HepG2 (cell line): Measurements from ENCODE around the gene ATG16L2. TPM values are rescaled to one million over a fixed set of nuclear protein-coding genes. Genes with fewer than 3 reads are reported as not detected.

Experiments used
- ATAC-seq: fragments of 200-7000 bp; cut with Tn5 transposase; 3 replicates; pipeline ENCODE4 v1.9.1; 2020; ENCODE audit warnings: mild to moderate bottlenecking, moderate library complexity
- BruUV-seq: library from RNA; stranded (reverse); fragments of 400-500 nt; replicated peaks from 2 replicates; lab custom pipeline; 2021; lab: Mats Ljungman, UMichigan
- CTCF ChIA-PET: fragments of 300-600 bp; formaldehyde crosslinking; extraction: SDS; loops from one replicate; lab custom pipeline; 2021; ENCODE audit warnings: low total read pairs, inconsistent platforms, low intra/inter-chr PET ratio; lab: Yijun Ruan, JAX
- POLR2A ChIA-PET: fragments of 350-600 bp; sonication (Branson Sonifier 250); formaldehyde crosslinking; loops from one replicate; lab custom pipeline; 2020; ENCODE audit warnings: antibody characterized with exemption, inconsistent platforms; lab: Yijun Ruan, JAX
- DNase-seq: peaks from one replicate; pipeline ENCODE4 v3.0.0-alpha.2; 2015; ENCODE audit warnings: low spot score
- FAIRE-seq: peaks from 3 replicates; lab custom pipeline; 2011; peaks lifted over from hg19 to GRCh38; lab: Jason Lieb, UNC
- H2AFZ ChIP-seq: one replicate; pipeline ENCODE4 v1.6.1; 2011; ENCODE audit warnings: low read length, inconsistent platforms
- H3K27ac ChIP-seq: fragments of 300-600 bp; 3 replicates; pipeline ENCODE4 v1.8.0; 2011; ENCODE audit warnings: mixed run types, mild to moderate bottlenecking, mixed read lengths, low read length, inconsistent platforms; ENCODE audit not compliant: insufficient read depth; ENCODE audit errors: extremely low read length
- H3K27me3 ChIP-seq, 2 experiments: fragments of 200-600 bp in 1 of 2; 2 replicates in 1 of 2; 3 replicates in 1 of 2; pipeline versions ENCODE4 v1.6.0 to v1.8.0; 2011; ENCODE audit warnings: low read length in 2 of 2, mild to moderate bottlenecking in 2 of 2, moderate library complexity in 2 of 2, inconsistent platforms in 1 of 2; ENCODE audit not compliant: insufficient read depth in 2 of 2, control insufficient read depth in 1 of 2
- H3K36me3 ChIP-seq, 2 experiments: fragments of 200-600 bp in 1 of 2; replicated peaks in 1 of 2; 2 replicates in 1 of 2; 3 replicates in 1 of 2; pipeline versions ENCODE4 v1.5.1 to v1.8.0; 2011; ENCODE audit warnings: low read length in 2 of 2, inconsistent platforms in 1 of 2; ENCODE audit not compliant: insufficient read depth in 2 of 2, control insufficient read depth in 1 of 2
- H3K4me1 ChIP-seq: 2 replicates; pipeline ENCODE4 v1.5.1; 2012; ENCODE audit warnings: low read length, inconsistent platforms; ENCODE audit not compliant: insufficient read depth
- H3K4me2 ChIP-seq: 2 replicates; pipeline ENCODE4 v1.6.0; 2011; ENCODE audit warnings: low read depth, low read length, inconsistent platforms
- H3K4me3 ChIP-seq, 3 experiments: fragments of 200-600 bp in 1 of 3; sonication (generic), shearing (Covaris generic) in 1 of 3; replicated peaks in 1 of 3; 2 replicates each; pipeline ENCODE4 v1.5.1; 2011 to 2016; ENCODE audit warnings: low read length in 3 of 3, inconsistent platforms in 2 of 3, low read depth in 2 of 3, mild to moderate bottlenecking in 2 of 3, control low read depth in 1 of 3, mixed read lengths in 1 of 3; ENCODE audit not compliant: insufficient read depth in 1 of 3
- H3K79me2 ChIP-seq: one replicate; pipeline ENCODE4 v1.6.1; 2011; ENCODE audit warnings: low read length, inconsistent platforms; ENCODE audit not compliant: insufficient read depth
- H3K9ac ChIP-seq: 2 replicates; pipeline ENCODE4 v1.6.0; 2011; ENCODE audit warnings: mild to moderate bottlenecking, low read depth, low read length, inconsistent platforms; ENCODE audit not compliant: insufficient read depth
- H3K9me3 ChIP-seq: 2 replicates; pipeline ENCODE4 v1.5.1; 2012; ENCODE audit warnings: mild to moderate bottlenecking, low read length
- H4K20me1 ChIP-seq: 2 replicates; pipeline ENCODE4 v1.6.0; 2011; ENCODE audit warnings: inconsistent platforms, mild to moderate bottlenecking, low read length, moderate library complexity; ENCODE audit not compliant: insufficient read depth
- ARID4A ChIP-seq: sonication (generic); formaldehyde crosslinking; IDR thresholded peaks from 2 replicates; pipeline ENCODE4 v1.5.0; 2020; ENCODE audit warnings: mild to moderate bottlenecking, missing genetic modification reagents, borderline replicate concordance
- FOSL2 ChIP-seq: sonication (generic); formaldehyde crosslinking; IDR thresholded peaks from 2 replicates; pipeline ENCODE4 v1.4.0; 2020; ENCODE audit warnings: missing genetic modification reagents
- GATAD2A ChIP-seq: IDR thresholded peaks from 2 replicates; pipeline ENCODE4 v1.6.1; 2016
- HIC2 ChIP-seq: sonication (generic); formaldehyde crosslinking; IDR thresholded peaks from 2 replicates; pipeline ENCODE4 v1.9.0; 2022; ENCODE audit warnings: low read depth, missing genetic modification reagents
- HNF4G ChIP-seq, 2 experiments: sonication (generic) in 1 of 2; formaldehyde crosslinking in 1 of 2; IDR thresholded peaks; 2 replicates each; pipeline versions ENCODE4 v1.4.0 to v1.6.1; 2011 to 2020; ENCODE audit warnings: borderline replicate concordance in 2 of 2, low read depth in 2 of 2, mild to moderate bottlenecking in 2 of 2, low read length in 1 of 2, missing genetic modification reagents in 1 of 2, moderate library complexity in 1 of 2
- NRL ChIP-seq: sonication (generic); formaldehyde crosslinking; IDR thresholded peaks from 2 replicates; pipeline ENCODE4 v1.5.0; 2020; ENCODE audit warnings: missing genetic modification reagents, mild to moderate bottlenecking, moderate library complexity, borderline replicate concordance
- SALL1 ChIP-seq: sonication (generic); formaldehyde crosslinking; IDR thresholded peaks from 2 replicates; pipeline ENCODE4 v1.8.0; 2022; ENCODE audit warnings: mild to moderate bottlenecking, missing genetic modification reagents
- SAP130 ChIP-seq: IDR thresholded peaks from 2 replicates; pipeline ENCODE4 v1.6.1; 2016; ENCODE audit warnings: low read depth
- TBX3 ChIP-seq: fragments of 450-650 bp; IDR thresholded peaks from 2 replicates; pipeline ENCODE4 v1.6.1; 2017; ENCODE audit warnings: antibody characterized with exemption, mild to moderate bottlenecking, inconsistent platforms, borderline replicate concordance
- ZC3H13 ChIP-seq: sonication (generic); formaldehyde crosslinking; IDR thresholded peaks from 2 replicates; pipeline ENCODE4 v1.8.1; 2023; ENCODE audit warnings: mild to moderate bottlenecking, missing genetic modification reagents, moderate library complexity
- ZNF138 ChIP-seq: sonication (generic); formaldehyde crosslinking; IDR thresholded peaks from 2 replicates; pipeline ENCODE4 v1.5.0; 2020; ENCODE audit warnings: mild to moderate bottlenecking, low read depth, missing genetic modification reagents
- WGBS: methylation state at CpG from one replicate; pipeline ENCODE4 v1.1.6; 2017; ENCODE audit warnings: low lambda C conversion rate; 5-methylcytosine and 5-hydroxymethylcytosine counted together
- in situ Hi-C: cut with HindIII; loops from 2 replicates; pipeline ENCODE4 v1.10.0; 2017; ENCODE audit warnings: low pct_unique_long_range_greater_than_20kb; ENCODE audit not compliant: extremely low pct_ligation_motif_present
- intact Hi-C: fragments of 100-400 bp; cut with micrococcal nuclease; formaldehyde crosslinking; loops from one replicate; pipeline ENCODE4 v1.10.0; 2022; ENCODE audit not compliant: unreplicated experiment
- polyA plus RNA-seq, 8 experiments: library from polyadenylated mRNA; depleted of rRNA in 3 of 8; stranded (reverse) in 7 of 8; unstranded in 1 of 8; fragments of >200 nt; fragmentation: Illumina TruSeq in 4 of 8; extraction: Trizol in 4 of 8; gene quantifications; 2 replicates each; pipeline versions ENCODE4 v1.2.1 to v1.2.3, GENCODE V29; 2011 to 2016; ENCODE audit warnings: low read depth in 4 of 8, missing spikeins in 1 of 8, mixed read lengths in 1 of 8; ENCODE audit not compliant: insufficient read depth in 1 of 8
- total RNA-seq, 5 experiments: library from RNA; depleted of rRNA; stranded (reverse); fragments of >200 nt; fragmentation: Illumina TruSeq; extraction: Trizol; gene quantifications; 2 replicates each; pipeline ENCODE4 v1.2.3, GENCODE V29; 2016; ENCODE audit warnings: low read depth in 1 of 5
- TF ChIP-seq, protein P1 (sequence below): sonication (generic); formaldehyde crosslinking; IDR thresholded peaks from 2 replicates; pipeline ENCODE4 v1.4.0; 2020; ENCODE audit warnings: missing genetic modification reagents

The ATG16L2 gene
- total and polyA plus RNA-seq, 2 of the 13 experiments (the other 11 are each of a cell fraction or from before 2014, with no cell fraction given), result 6.2 to 14.8 TPM

DNA sequence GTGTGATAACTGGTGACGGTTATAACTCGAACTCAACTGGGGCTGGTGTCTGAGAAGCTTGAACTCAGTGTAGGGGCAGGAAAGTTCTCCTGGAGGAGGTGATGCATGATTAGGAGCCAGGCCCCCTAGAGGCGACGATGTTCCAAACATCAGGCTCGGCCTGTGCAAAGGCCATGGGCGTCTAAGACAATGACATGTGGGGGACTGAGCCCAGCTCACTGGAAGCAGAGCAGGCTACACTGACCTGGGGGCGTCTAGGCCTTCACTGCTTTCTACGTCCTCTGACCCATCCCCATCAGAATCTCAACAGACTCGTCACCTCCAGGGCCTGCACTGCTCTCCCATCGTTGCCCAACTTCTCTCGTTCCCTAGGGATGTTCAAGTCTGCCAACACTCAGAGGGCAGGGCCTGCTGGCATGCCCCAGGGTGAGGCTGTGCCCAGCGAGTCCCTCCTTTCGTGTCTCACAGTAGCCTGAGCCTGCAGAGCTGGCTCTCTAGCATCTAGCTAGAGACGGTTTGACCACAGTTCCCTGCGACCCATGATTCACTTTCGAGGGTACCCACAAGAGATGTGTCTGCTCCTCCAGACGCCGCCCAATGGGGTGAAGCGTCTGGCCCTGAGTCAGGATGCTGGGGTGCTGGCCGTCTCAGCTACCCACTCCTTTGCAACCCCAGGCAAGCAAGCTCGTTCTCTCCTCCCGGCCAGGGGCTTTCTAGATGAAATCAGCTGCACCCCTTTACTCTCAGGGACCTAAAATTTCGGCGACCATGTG lies 1.1 kb upstream of the ATG16L2 start:
- Histone ChIP-seq H3K9ac (peak overlapping the region; percentile 91), H3K36me3 (peaks cover 0 to 2% of the 10 kb centered on the region in 2 experiments; a peak in 2 of 5 replicates), H4K20me1 (no peaks in the 10 kb centered on the region), H3K9me3 (no peaks in the 10 kb centered on the region), H2AFZ (peak overlapping the region; percentile 43), H3K79me2 (peaks cover 20% of the 10 kb centered on the region), H3K4me1 (peaks cover 41% of the 10 kb centered on the region), H3K4me3 (peak overlapping the region; percentile 73 to 90 (median 82)), H3K27ac (peak overlapping the region; percentile 94), H3K27me3 (no peaks in the 10 kb centered on the region; a peak in 1 of 5 replicates), H3K4me2 (peak overlapping the region; percentile 99)
- in situ Hi-C loops (no loop called here), intact Hi-C loops (loop anchor here (1.0 to 2.0 kb wide), 3 partner anchors 18 to 88 kb away; partner anchors contain the start of gene STARD10)
- TSS peak; percentile 77 for BruUV-seq
- 0% methylated on average over 7 of the region's 24 CpGs for WGBS
- peak; percentile 70 for DNase-seq
- ATAC-seq, result peak; percentile 72
- ChIA-PET CTCF (interaction anchor here (3.6 kb wide), 1 partner anchor 88 kb away, joined by 25 read pairs; no protein-coding TSS in a partner anchor), POLR2A (interaction anchor here (0.8 to 2.9 kb wide), 9 partner anchors 11 to 364 kb away, joined by 3 to 22 read pairs (median 3); partner anchors contain the start of gene STARD10)
- FAIRE-seq, result peak; percentile 91
- TF ChIP-seq SALL1 (CRISPR knock-in tag) (peak; percentile 37; the same call in 1 of the 2 replicates), ZC3H13 (CRISPR knock-in tag) (peak; percentile 27; the same call in 1 of the 2 replicates), ZNF138 (CRISPR knock-in tag) (0 out of 2 replicates have a peak, but pooled peaks have one; percentile 36), HIC2 (peak; percentile 38), NRL (CRISPR knock-in tag) (peak; percentile 52; the same call in 1 of the 2 replicates), HNF4G (IDR thresholded peaks at IDR 0.05; ENCODE audit: borderline replicate concordance, low read depth, low read length) (peak; percentile 36; the same call in 1 of the 2 replicates), HNF4G (CRISPR knock-in tag; IDR thresholded peaks at IDR 0.05; ENCODE audit: borderline replicate concordance, low read depth) (no peak), SAP130 (CRISPR knock-in tag) (peak; percentile 80), ARID4A (CRISPR knock-in tag) (peak; percentile 52; the same call in 1 of the 2 replicates), TBX3 (0 out of 2 replicates have a peak, but pooled peaks have one; percentile 13), GATAD2A (CRISPR knock-in tag) (peak; percentile 58; the same call in 1 of the 2 replicates), FOSL2 (peak; percentile 37)
- TF ChIP-seq, protein P1, sequence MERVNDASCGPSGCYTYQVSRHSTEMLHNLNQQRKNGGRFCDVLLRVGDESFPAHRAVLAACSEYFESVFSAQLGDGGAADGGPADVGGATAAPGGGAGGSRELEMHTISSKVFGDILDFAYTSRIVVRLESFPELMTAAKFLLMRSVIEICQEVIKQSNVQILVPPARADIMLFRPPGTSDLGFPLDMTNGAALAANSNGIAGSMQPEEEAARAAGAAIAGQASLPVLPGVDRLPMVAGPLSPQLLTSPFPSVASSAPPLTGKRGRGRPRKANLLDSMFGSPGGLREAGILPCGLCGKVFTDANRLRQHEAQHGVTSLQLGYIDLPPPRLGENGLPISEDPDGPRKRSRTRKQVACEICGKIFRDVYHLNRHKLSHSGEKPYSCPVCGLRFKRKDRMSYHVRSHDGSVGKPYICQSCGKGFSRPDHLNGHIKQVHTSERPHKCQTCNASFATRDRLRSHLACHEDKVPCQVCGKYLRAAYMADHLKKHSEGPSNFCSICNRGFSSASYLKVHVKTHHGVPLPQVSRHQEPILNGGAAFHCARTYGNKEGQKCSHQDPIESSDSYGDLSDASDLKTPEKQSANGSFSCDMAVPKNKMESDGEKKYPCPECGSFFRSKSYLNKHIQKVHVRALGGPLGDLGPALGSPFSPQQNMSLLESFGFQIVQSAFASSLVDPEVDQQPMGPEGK (CRISPR knock-in tag), result peak; percentile 48
